CD14-positive monocyte (primary cell): ENCODE measurements around the gene ARFGAP3. TPM values are rescaled to one million over a fixed set of nuclear protein-coding genes. Genes with fewer than 3 reads are reported as not detected.

Experiments
- DNase-seq, 3 donors: peaks; one replicate each; pipeline ENCODE4 v3.0.0-alpha.2; 2011 to 2022
- H2AFZ ChIP-seq: 2 replicates; pipeline ENCODE4 v1.6.0; 2012; ENCODE audit warnings: mild to moderate bottlenecking, low read depth, low read length, inconsistent platforms; ENCODE audit not compliant: insufficient read depth, poor library complexity, severe bottlenecking
- H3K27ac ChIP-seq, 2 donors: 1 replicate in 1 of 2; 2 replicates in 1 of 2; pipeline ENCODE4 v1.5.1; 2012 to 2013; ENCODE audit warnings: low read length in 2 of 2, control low read depth in 1 of 2, inconsistent platforms in 1 of 2, low read depth in 1 of 2, mild to moderate bottlenecking in 1 of 2
- H3K27me3 ChIP-seq, 2 donors: one replicate each; pipeline versions ENCODE4 v1.6.0 to v1.6.1; 2011 to 2013; ENCODE audit warnings: low read length in 2 of 2; ENCODE audit not compliant: control insufficient read depth in 2 of 2, insufficient read depth in 2 of 2
- H3K36me3 ChIP-seq, 2 donors: replicated peaks in 1 of 2; 1 replicate in 1 of 2; 2 replicates in 1 of 2; pipeline versions ENCODE4 v1.5.1 to v1.6.1; 2012 to 2013; ENCODE audit warnings: low read length in 2 of 2, control low read depth in 1 of 2, inconsistent platforms in 1 of 2, mild to moderate bottlenecking in 1 of 2; ENCODE audit not compliant: insufficient read depth in 2 of 2, control insufficient read depth in 1 of 2
- H3K4me1 ChIP-seq, 2 donors: 1 replicate in 1 of 2; 2 replicates in 1 of 2; pipeline versions ENCODE4 v1.5.1 to v1.6.1; 2012 to 2013; ENCODE audit warnings: low read length in 2 of 2, control low read depth in 1 of 2, inconsistent platforms in 1 of 2, mild to moderate bottlenecking in 1 of 2, moderate library complexity in 1 of 2; ENCODE audit not compliant: insufficient read depth in 2 of 2, control insufficient read depth in 1 of 2
- H3K4me2 ChIP-seq: replicated peaks from 2 replicates; pipeline ENCODE3; 2012; ENCODE audit warnings: low read length, moderate library complexity, mild to moderate bottlenecking; ENCODE audit not compliant: poor library complexity, severe bottlenecking; ENCODE audit errors: extremely low read depth
- H3K4me3 ChIP-seq, 3 experiments: fragments of 200-600 bp in 1 of 3; sonication (generic) in 1 of 3; replicated peaks in 1 of 3; 1 replicate in 2 of 3; 2 replicates in 1 of 3; pipeline ENCODE4 v1.5.1; 2011 to 2013; ENCODE audit warnings: low read length in 3 of 3, mild to moderate bottlenecking in 3 of 3, control low read depth in 2 of 3, low read depth in 2 of 3, inconsistent platforms in 1 of 3, moderate library complexity in 1 of 3
- H3K79me2 ChIP-seq: 2 replicates; pipeline ENCODE4 v1.6.0; 2012; ENCODE audit warnings: mild to moderate bottlenecking, control low read depth, inconsistent platforms, low read length, moderate library complexity; ENCODE audit not compliant: insufficient read depth
- H3K9ac ChIP-seq: 2 replicates; pipeline ENCODE4 v1.6.0; 2017; ENCODE audit warnings: low read length, mild to moderate bottlenecking; ENCODE audit not compliant: insufficient read depth, poor library complexity, severe bottlenecking
- H3K9me3 ChIP-seq, 2 donors: replicated peaks in 1 of 2; 1 replicate in 1 of 2; 2 replicates in 1 of 2; pipeline versions ENCODE4 v1.5.1 to v1.6.1; 2012 to 2013; ENCODE audit warnings: low read length in 2 of 2, control low read depth in 1 of 2; ENCODE audit not compliant: control insufficient read depth in 1 of 2, insufficient read depth in 1 of 2
- H4K20me1 ChIP-seq: 2 replicates; pipeline ENCODE4 v1.6.0; 2012; ENCODE audit warnings: mild to moderate bottlenecking, low read length, control low read depth, moderate library complexity; ENCODE audit not compliant: insufficient read depth
- H3K27ac Mint-ChIP-seq, 7 donors: one replicate each; pipeline ENCODE4 v1.8.0; 2020; ENCODE audit warnings: mild to moderate bottlenecking in 7 of 7, mixed read lengths in 7 of 7, moderate library complexity in 6 of 7, inconsistent platforms in 2 of 7
- H3K27me3 Mint-ChIP-seq, 3 donors: one replicate each; pipeline ENCODE4 v1.8.0; 2021 to 2022; ENCODE audit warnings: low read depth in 3 of 3, mild to moderate bottlenecking in 3 of 3, mixed read lengths in 3 of 3, moderate library complexity in 3 of 3, inconsistent platforms in 1 of 3
- H3K36me3 Mint-ChIP-seq, 2 donors: one replicate each; pipeline ENCODE4 v1.8.0; 2020; ENCODE audit warnings: mixed read lengths in 2 of 2, inconsistent platforms in 1 of 2, mild to moderate bottlenecking in 1 of 2
- H3K4me1 Mint-ChIP-seq: one replicate; pipeline ENCODE4 v1.8.0; 2020; ENCODE audit warnings: mild to moderate bottlenecking, mixed read lengths
- H3K4me3 Mint-ChIP-seq, 2 donors: one replicate each; pipeline ENCODE4 v1.8.0; 2020; ENCODE audit warnings: mild to moderate bottlenecking in 2 of 2, mixed read lengths in 2 of 2, moderate library complexity in 1 of 2
- H3K9me3 Mint-ChIP-seq, 7 donors: one replicate each; pipeline ENCODE4 v1.8.0; 2020 to 2022; ENCODE audit warnings: mixed read lengths in 7 of 7, mild to moderate bottlenecking in 6 of 7, moderate library complexity in 6 of 7, inconsistent platforms in 2 of 7
- WGBS: methylation state at CpG from one replicate; pipeline ENCODE4 v1.1.5; 2013; ENCODE audit warnings: missing lambda C conversion rate; ENCODE audit not compliant: insufficient coverage; 5-methylcytosine and 5-hydroxymethylcytosine counted together
- intact Hi-C, 2 donors: fragments of 100-400 bp; cut with micrococcal nuclease; formaldehyde crosslinking; loops; one replicate each; pipeline versions ENCODE4 v1.15.0 to v1.15.1; 2023
- polyA plus RNA-seq, 3 donors: library from polyadenylated mRNA; depleted of rRNA in 1 of 3; unstranded in 2 of 3; stranded (reverse) in 1 of 3; fragments of 300-500 nt in 2 of 3; fragments of >200 nt in 1 of 3; fragmentation: Illumina TruSeq in 2 of 3; gene quantifications; 1 replicate in 2 of 3; 2 replicates in 1 of 3; pipeline ENCODE4 v1.2.3, GENCODE V29; 2012 to 2021
- small RNA-seq: library from RNA; depleted of rRNA; stranded (forward); fragments of <200 nt; gene quantifications from one replicate; pipeline ENCODE3, GENCODE V24; 2012; ENCODE audit warnings: low read depth; ENCODE audit not compliant: insufficient read length
- TF ChIP-seq, protein P1 (sequence below): fragments of 200-600 bp; IDR thresholded peaks from one replicate; pipeline ENCODE4 v1.8.0; 2022; ENCODE audit warnings: antibody characterized with exemption, mild to moderate bottlenecking

ARFGAP3 gene
- polyA plus RNA-seq, 3 donors, result 22.3 to 38.7 (median 34.8) TPM

DNA sequence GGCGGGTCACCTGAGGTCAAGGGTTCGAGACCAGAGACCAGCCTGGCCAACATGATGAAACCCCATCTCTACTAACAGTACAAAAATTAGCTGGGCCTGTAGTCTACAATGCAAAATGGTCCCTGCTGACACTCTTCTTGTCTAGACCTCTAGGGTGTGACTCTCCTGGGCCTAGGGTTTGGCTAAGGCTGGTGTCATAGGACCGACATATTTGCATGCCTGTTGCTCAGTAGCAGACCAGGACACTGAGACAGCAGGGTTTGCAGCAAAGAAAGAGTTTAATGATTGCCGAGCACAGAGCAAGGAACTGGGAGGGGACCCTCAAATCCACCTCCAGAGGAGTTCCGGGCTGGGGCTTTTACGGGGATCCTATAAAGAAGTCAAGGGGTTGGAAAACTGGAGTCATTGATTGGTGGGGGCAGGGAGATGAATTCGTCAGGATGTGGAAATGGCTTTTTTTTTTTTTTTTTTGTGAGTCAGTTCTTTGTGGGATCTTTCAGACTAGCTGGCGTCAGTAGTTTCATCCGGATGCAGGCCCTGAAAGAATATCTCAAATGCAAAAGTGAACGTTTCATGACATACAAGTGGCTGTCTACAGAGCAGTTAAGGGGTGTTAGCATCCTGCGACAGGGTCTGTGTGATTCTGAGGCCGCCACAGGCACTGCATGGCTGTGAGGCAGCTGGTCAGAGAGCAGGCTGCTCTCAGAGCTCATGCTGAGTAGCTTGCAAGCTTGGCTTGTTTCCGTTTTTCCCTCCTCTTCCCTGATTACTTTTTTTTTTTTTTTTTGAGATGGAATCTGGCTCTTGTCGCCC is 109.2 kb downstream of the ARFGAP3 start:
- TF ChIP-seq, protein P1, sequence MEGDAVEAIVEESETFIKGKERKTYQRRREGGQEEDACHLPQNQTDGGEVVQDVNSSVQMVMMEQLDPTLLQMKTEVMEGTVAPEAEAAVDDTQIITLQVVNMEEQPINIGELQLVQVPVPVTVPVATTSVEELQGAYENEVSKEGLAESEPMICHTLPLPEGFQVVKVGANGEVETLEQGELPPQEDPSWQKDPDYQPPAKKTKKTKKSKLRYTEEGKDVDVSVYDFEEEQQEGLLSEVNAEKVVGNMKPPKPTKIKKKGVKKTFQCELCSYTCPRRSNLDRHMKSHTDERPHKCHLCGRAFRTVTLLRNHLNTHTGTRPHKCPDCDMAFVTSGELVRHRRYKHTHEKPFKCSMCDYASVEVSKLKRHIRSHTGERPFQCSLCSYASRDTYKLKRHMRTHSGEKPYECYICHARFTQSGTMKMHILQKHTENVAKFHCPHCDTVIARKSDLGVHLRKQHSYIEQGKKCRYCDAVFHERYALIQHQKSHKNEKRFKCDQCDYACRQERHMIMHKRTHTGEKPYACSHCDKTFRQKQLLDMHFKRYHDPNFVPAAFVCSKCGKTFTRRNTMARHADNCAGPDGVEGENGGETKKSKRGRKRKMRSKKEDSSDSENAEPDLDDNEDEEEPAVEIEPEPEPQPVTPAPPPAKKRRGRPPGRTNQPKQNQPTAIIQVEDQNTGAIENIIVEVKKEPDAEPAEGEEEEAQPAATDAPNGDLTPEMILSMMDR, result no peak
- Histone ChIP-seq H3K4me1 (peaks cover 12 to 21% of the 10 kb centered on the region in 2 donors), H3K27me3 (no peaks in the 10 kb centered on the region), H2AFZ (no peak overlapping the region), H3K79me2 (no peaks in the 10 kb centered on the region), H4K20me1 (no peaks in the 10 kb centered on the region), H3K9me3 (no peaks in the 10 kb centered on the region), H3K9ac (no peak overlapping the region), H3K4me2 (no peak overlapping the region), H3K27ac (no peak overlapping the region), H3K36me3 (no peaks in the 10 kb centered on the region), H3K4me3 (no peak overlapping the region)
- H3K36me3 Mint-ChIP-seq, result no peaks in the 10 kb centered on the region
- H3K9me3 Mint-ChIP-seq, result peaks cover 0 to 2% (median 0%) of the 10 kb centered on the region in 7 donors
- no peak overlapping the region for H3K4me3 Mint-ChIP-seq
- H3K27me3 Mint-ChIP-seq, result peaks cover 0 to 2% (median 0%) of the 10 kb centered on the region in 3 donors
- WGBS, result 79% methylated on average over 11 of the region's 14 CpGs
- intact Hi-C loops, result no loop called here
- no peak for DNase-seq
- no peak overlapping the region for H3K27ac Mint-ChIP-seq
- H3K4me1 Mint-ChIP-seq, result peaks cover 26% of the 10 kb centered on the region

Small RNA genes within 50 kb of the gene (small RNA-seq; reads per million reads assigned to genes)
- gene RF00019, result not detected

Other genes with a start within 250 kb of the ARFGAP3 start
- gene POLDIP3, start 242.4 kb downstream of the ARFGAP3 start, polyA plus RNA-seq, result 10 to 100 TPM; 46.3 to 55.3 (median 53.8) TPM
- under 1 TPM in 1 of 3 donors, not detected in 2; 0.26 TPM for gene ATP5MGL, start 216.7 kb downstream of the ARFGAP3 start, polyA plus RNA-seq
- gene CYB5R3, start 207.9 kb downstream of the ARFGAP3 start, polyA plus RNA-seq, result 10 to 100 TPM; 49.7 to 76.4 (median 54.0) TPM
- gene A4GALT, start 136.4 kb downstream of the ARFGAP3 start, polyA plus RNA-seq, result not detected
- 10 to 100 TPM; 31.2 to 45.7 (median 40.2) TPM for gene PACSIN2, start 157.9 kb upstream of the ARFGAP3 start, polyA plus RNA-seq
- 1 to 10 TPM; 4.7 to 6.0 (median 5.6) TPM for gene TTLL1, start 232.1 kb upstream of the ARFGAP3 start, polyA plus RNA-seq